ENCODE data around the gene SSU72.
"Not testable (repeated sequence)": the region's sequence is repeated elsewhere in the genome, so short reads cannot be mapped to it uniquely, and the experiment has no call there.

Gene SSU72

DNA sequence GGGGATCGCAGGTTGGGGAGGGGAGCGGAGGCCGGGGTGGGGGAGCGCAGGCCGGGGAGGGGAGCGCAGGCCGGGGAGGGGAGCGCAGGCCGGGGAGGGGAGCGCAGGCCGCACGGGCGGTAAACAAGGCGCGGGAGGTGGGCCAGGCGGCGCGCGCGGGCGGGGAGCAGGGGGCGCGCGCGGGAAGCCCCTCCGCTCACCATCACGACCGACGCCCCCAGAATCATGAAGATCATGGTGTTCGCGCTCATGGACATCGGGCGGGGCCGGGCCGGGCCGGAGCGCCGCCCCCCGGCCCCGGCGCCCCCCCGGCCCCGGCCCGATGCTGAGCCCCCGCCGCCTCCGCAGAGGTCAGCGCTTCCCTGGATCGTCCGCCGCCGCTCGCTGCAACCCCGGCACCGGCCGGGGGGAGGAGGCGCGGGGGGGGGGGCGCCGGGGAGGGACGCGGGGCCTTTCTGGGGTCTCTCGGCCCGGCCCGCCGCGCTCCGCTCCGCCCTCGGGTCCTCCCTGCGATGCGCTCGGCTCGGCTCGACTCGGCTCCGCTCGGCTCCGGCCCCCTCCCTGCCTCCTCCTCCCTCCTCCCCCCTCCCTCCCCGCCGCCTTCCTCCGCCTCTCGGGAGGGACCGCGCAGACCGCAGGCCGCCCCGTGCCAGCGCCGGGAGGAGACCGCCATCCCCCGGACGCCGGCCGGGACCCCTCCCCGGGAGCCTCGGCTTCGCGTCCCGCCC lies 34.4 kb downstream of the SSU72 start, which contains the start of gene TMEM240:
Gene TMEM240 (minus strand): TSS at position 535 of the 728 bp plus-strand sequence. CDS start 278 bp downstream, at position 257.
- peak; percentile 76 for DNase-seq

DNA sequence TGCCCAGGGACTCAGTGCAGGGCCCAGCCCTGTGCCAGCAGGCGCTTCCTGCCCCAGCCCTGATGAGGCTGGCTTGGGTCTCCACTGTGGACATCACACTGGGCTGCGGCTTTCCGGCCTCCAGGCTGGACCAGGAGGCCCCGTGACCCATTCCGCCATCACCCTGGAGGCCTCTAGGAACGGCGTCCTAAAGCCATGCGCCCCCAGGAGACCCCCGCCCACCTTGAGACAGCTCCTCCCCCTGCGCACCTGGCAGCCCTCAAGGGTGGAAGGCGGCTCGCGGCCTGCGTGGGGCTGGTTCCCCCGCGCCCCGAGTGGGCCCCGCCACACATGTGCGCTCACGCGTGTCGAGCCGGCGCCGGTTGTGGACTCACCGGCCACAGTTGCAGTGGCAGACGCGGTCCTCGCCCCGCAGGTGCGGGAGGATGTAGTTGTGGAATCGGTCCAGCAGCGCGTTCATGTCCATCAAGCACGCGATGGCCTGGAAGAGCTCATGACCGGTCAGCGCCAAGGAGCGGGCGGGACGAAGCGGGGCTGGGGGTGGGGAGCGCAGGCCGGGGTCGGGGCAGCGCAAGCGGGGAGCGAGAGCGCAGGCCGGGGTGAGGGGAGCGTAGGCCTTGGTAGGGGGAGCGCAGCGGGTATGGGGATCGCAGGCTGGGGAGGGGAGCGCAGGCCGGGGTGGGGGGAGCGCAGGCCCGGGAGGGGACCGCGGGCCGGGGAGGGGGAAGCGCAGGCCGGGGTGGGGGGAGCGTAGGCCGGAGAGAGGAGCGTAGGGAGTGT lies 35.2 kb downstream of the SSU72 start:
- DNase-seq = no peak

DNA sequence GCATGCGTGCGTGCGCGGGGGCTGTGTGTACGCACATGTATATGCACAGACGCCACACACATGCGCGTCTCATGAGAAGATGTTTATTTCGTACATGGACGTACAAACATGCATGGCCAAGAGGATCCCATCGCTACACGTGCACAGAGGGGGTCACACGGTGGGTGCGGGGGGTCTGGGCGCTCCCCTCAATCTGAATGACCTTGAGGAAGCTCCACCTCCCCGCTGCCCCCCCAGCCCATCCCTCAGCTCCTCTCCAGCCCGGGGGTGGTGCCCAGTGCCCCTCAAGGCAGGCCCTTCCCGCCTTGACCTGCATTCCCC lies 35.7 kb downstream of the SSU72 start:
- DNase-seq = no peak

GRCh38 chr1:1538334-1538733 lies 36.3 kb downstream of the SSU72 start:
- DNase-seq = no peak

GRCh38 chr1:1537626-1538250 lies 36.9 kb downstream of the SSU72 start:
- no peak for DNase-seq

- DNase-seq = no peak
These were observed 37.6 kb downstream of the SSU72 start for GRCh38 chr1:1536938-1537546.

- DNase-seq = peak; percentile 7
These were observed 38.4 kb downstream of the SSU72 start for GRCh38 chr1:1536019-1536937.

DNA sequence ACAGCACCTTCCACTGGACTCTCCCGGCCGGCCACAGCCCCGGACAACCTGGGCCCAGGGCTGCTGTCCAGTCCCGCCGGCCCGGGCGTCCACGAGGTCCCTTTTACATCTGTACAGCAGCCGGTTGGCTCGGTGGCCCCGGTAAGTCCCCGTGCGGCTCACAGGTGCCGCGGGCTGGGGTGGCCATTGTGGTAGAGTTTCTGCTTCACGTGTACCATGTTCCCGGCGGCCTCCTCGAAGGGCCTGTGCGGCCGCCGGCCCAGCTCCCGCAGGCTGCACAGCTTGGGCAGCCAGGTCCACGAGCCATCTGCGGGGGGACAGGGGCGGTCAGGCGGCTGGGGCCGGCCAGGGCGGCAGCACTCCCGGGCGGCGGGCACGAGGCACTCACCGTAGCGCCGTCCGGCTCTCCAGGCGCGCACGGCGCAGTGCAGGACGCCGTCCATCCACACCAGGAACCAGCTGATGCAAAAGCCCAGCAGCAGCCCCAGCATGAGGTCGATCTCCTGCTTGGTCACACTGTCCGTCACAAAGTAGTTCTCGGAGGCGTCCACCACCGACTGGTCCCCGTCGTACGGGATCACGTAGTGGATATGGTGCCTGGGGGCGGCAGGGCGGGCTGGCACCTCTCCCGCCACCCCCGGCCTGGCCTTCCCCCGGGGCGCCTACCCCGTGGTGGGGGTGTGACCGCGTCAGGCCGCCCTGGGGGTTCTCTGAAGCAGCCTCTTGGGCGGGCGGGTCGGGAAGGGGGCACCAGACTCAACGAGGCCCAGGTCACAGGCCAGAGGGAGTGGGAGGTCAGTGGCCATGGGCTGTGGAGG lies 39.3 kb downstream of the SSU72 start:
- peak; percentile 11 for DNase-seq

DNA sequence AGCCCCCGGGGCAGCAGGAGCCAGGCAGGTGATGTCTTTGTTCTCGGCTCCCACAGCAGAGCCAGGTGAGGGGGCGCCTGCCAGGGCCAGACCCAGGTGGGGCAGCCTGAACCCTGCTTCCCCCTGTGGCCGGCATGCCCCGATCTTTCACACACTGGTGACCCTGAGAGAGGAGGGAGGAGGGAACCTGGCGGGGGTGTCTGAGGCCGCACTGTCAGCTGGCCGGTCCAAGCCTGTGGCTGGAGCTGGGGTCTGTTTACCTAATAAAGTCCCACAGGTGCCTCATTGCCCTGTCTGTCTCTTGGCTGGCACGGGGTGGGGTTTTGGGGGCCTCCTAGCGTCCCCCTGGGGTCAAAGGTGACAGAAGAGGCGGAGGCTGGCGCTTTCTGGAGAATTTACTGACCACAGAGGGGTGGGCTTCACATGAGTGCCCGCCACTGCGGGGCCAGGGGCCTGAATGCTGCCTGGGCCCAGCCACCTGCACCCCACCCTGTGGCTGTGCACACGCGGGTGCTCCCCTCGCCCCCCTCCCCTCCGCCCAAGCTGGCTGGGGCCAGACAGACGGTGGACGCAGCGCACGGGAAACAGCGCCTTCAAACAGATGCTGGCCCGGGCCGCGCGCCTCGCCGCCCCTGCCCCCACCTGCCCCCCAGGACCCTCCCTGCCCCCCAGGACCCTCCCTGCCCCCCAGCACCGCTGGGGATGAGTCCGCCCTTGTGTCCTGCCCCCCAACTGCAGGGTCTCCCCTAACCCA lies 40.1 kb downstream of the SSU72 start:
- DNase-seq = no peak

GRCh38 chr1:1533894-1534291 lies 40.8 kb downstream of the SSU72 start:
- DNase-seq = not testable (repeated sequence)

DNA sequence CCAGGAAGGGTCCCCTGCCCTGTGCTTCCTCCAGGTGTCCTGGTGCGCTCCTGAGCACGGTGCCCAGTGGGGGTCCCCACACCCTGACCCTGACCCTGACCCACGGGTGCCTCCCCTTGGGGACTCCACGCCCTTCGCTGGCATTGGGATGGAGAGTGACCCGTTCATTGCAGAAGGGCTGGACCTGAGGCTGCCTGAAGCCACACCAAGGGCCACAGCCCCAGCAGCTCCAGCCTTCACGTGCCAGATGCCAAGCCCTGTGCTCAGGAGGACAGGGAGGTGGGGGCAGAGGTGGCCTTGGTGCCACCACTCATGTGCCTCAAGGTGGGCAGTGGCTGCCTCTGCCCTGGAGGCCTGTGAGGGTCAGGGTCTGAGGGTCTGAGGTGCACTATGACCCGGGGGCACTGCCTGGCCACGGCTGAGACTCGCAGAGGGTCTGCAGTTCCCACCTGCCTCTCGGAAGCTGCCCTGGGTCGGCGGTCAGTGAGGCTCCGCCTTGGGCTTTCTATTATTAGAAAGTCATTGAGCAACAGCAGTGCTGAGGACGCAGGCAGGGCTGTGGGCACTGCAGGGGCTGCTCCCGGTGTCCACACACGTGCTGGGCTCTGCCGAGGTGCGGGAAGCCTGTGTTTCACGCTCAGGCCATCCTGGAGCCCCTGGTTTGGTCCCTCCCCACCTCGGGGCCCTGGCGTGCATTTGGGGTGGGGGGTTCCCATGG lies 41.3 kb downstream of the SSU72 start:
- not testable (repeated sequence) for DNase-seq

GRCh38 chr1:1531947-1532346 lies 42.7 kb downstream of the SSU72 start:
- DNase-seq = no peak

GRCh38 chr1:1529936-1530335 lies 44.7 kb downstream of the SSU72 start:
- DNase-seq = no peak

DNA sequence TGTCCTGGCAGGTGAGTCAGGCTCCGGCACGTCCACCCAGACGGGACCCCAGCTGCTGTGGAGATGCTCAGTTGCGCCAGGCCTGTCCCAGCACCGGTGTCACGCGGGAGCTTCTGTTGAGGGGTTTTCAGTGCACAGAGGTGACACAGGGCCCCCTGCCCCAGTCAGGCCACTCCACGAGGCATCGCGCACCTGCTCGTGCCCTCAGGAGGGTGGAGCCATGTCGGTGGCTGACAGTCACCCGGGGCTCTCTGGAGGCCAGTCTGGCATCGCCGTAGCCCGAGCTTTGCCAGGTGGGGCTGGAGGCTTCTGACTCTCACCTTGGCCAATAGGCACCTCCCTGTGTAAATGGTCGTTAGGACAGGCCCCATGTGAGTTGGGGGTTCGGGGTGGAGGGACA lies 45.3 kb downstream of the SSU72 start:
- DNase-seq = no peak

- DNase-seq = no peak
These were observed 46.1 kb downstream of the SSU72 start for GRCh38 chr1:1528301-1529267.

- no peak for DNase-seq
These were observed 47.4 kb downstream of the SSU72 start for GRCh38 chr1:1527092-1527816.

GRCh38 chr1:1526476-1526875 lies 48.2 kb downstream of the SSU72 start:
- DNase-seq = not testable (repeated sequence)
